AG04449 (cell line): ENCODE results near the gene NFRKB.
"Not testable (repeated sequence)": the region's sequence is repeated elsewhere in the genome, so short reads cannot be mapped to it uniquely, and the experiment has no call there.

Source experiments
- CTCF ChIA-PET: fragments of 350-600 bp; formaldehyde crosslinking; extraction: SDS; loops from one replicate; lab custom pipeline; 2021; ENCODE audit warnings: antibody characterized with exemption; lab: Yijun Ruan, JAX
- POLR2A ChIA-PET: fragments of 400-600, 350-600 bp; formaldehyde crosslinking; extraction: SDS; loops from one replicate; lab custom pipeline; 2020; ENCODE audit warnings: antibody characterized with exemption, inconsistent platforms; lab: Yijun Ruan, JAX
- DNase-seq: peaks from one replicate; pipeline ENCODE4 v3.0.0-alpha.2; 2010; ENCODE audit warnings: low read depth, low spot score
- H3K4me3 ChIP-seq: 2 replicates; pipeline ENCODE4 v1.5.1; 2011; ENCODE audit warnings: low read depth, mild to moderate bottlenecking, control low read depth, low read length
- TF ChIP-seq, protein P1 (sequence below): IDR thresholded peaks from one replicate; pipeline ENCODE4 v1.5.1; 2011; ENCODE audit warnings: mild to moderate bottlenecking, moderate library complexity, low read length, control low read depth, inconsistent platforms; ENCODE audit not compliant: insufficient read depth; ENCODE audit errors: missing control alignments

The NFRKB gene

DNA sequence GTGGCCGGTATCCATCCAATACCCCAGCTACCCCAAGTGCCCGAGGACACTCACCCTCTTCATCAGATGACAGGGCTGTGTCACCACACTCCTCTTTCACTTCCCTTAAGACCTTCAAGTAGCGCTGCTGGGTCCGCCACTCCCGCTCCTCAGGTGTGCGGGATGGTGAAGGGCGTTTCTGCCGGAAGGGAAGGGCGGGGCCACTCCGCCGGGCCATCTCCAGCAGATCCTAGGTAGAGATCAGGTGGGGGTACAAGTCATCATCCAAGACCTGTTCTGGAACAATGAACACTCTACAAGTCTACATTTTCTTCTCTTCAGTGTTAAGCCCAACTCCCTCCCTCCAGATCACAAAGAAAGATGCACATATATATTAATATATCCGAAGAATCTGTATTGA lies 10.0 kb downstream of the NFRKB start:
- ChIA-PET POLR2A (no interaction called here), CTCF (interaction anchor here (1.0 to 1.4 kb wide), 3 partner anchors 13 to 247 kb away, joined by 3 to 4 read pairs (median 3); no protein-coding TSS in a partner anchor)
- TF ChIP-seq, protein P1, sequence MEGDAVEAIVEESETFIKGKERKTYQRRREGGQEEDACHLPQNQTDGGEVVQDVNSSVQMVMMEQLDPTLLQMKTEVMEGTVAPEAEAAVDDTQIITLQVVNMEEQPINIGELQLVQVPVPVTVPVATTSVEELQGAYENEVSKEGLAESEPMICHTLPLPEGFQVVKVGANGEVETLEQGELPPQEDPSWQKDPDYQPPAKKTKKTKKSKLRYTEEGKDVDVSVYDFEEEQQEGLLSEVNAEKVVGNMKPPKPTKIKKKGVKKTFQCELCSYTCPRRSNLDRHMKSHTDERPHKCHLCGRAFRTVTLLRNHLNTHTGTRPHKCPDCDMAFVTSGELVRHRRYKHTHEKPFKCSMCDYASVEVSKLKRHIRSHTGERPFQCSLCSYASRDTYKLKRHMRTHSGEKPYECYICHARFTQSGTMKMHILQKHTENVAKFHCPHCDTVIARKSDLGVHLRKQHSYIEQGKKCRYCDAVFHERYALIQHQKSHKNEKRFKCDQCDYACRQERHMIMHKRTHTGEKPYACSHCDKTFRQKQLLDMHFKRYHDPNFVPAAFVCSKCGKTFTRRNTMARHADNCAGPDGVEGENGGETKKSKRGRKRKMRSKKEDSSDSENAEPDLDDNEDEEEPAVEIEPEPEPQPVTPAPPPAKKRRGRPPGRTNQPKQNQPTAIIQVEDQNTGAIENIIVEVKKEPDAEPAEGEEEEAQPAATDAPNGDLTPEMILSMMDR: no peak
- DNase-seq: no peak
- H3K4me3 ChIP-seq: no peak overlapping the region

DNA sequence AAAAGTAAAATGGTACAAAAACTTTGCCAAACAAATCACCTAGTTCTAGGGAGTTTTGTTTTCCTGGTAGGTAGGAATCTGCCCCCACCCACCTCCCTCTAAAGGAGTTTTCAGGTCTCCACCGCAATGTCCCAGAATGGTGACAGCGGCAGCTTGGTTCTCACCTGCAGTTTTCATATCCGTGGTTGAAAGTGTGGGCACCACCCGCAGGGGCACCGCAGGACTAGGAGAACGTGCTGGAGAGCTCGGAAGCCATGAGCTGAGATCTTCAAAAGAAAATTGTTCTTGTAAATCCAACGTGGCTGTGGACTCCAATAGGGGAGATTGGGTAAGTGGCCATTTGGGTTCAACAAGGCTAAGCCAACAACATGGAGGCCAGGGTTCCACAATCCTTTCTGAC lies 10.8 kb downstream of the NFRKB start:
- TF ChIP-seq, protein P1: no peak
- POLR2A ChIA-PET: no interaction called here
- no peak overlapping the region for H3K4me3 ChIP-seq
- DNase-seq: no peak
- CTCF ChIA-PET: interaction anchor here (0.6 to 1.4 kb wide), 5 partner anchors 8 to 804 kb away, joined by 3 to 4 read pairs (median 3); no protein-coding TSS in a partner anchor

DNA sequence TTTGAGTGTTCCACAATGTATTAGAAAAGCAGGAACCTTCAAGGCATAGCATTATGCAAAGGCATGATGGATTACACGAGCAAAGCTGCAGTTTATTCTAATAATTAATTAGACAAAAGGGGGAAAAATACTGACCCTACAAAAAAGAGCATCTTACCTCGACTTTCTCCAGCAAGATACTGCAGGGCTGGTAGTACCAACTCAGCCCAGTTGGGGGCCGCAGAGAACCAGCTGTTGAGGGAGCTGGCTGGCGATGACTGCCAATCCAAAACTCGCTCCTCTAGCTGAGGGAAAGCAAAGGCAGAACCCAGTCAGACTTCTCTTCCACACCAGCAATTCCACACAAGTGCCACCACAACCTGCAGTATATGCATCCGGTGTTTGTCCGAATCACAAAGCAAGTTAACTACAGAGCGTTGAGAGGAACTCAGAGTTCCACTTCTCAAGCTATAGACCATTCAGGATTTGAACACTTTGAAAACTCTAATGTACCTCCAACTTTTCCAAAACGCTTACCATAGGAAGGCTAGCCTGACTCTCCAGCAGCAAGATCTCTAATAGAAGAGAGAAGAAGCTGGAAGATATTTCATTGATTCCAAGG lies 13.7 kb downstream of the NFRKB start:
- no peak for DNase-seq
- POLR2A ChIA-PET: no interaction called here

DNA sequence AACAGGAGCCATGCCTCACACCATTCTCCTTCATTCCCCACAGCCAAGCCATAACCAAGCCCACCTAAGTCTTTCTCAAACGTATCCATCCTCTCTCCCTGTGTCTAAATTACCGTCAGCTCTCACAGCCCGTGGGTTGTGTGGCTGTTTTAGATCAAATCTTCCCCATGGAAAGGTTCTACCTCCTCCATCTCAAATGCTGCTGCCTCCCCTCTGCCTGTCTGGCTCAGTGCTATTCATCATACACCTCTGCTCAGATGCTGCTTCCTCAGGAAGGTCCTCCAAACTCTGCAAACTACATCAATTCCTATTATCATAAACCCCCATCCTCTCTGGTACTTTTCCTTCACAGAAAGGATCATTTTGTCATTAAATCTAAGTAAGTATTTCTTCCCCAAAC lies 15.1 kb downstream of the NFRKB start:
- no peak overlapping the region for H3K4me3 ChIP-seq
- CTCF ChIA-PET: interaction anchor here (2.2 to 6.4 kb wide), 2 partner anchors 11 to 251 kb away, joined by 8 to 47 read pairs; no protein-coding TSS in a partner anchor
- TF ChIP-seq, protein P1: no peak

More for the DNA sequence above, 13.7 kb downstream of the NFRKB start:
- H3K4me3 ChIP-seq: no peak overlapping the region
- TF ChIP-seq, protein P1: peak; percentile 68
- CTCF ChIA-PET: interaction anchor here (0.5 to 6.4 kb wide), 12 partner anchors 9 to 399 kb away, joined by 3 to 47 read pairs (median 4); no protein-coding TSS in a partner anchor

DNA sequence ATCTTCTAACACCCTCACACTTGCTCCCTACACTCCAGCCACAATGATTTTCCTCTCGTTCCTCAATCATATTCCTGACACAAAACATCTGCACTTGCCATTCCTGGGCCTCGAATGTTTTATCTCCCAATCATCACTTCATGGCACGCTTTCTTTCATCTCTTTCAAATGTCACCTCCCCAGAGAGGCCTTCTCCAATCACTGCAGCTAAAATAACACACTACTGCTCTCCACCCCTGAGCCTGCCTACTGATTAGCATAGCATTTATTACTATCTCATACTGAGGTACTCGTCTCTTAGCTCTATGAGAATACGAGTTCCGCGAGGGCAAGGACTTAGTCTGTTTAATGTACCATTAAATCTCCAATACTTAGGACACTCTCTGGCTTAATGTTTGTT lies 23.5 kb downstream of the NFRKB start:
- ChIA-PET CTCF (interaction anchor here (1.1 to 1.5 kb wide), 2 partner anchors 11 to 13 kb away, joined by 3 read pairs; no protein-coding TSS in a partner anchor), POLR2A (no interaction called here)
- H3K4me3 ChIP-seq: no peak overlapping the region
- no peak for DNase-seq
- TF ChIP-seq, protein P1: no peak

More for the DNA sequence above, 15.1 kb downstream of the NFRKB start:
- DNase-seq: no peak
- POLR2A ChIA-PET: no interaction called here

DNA sequence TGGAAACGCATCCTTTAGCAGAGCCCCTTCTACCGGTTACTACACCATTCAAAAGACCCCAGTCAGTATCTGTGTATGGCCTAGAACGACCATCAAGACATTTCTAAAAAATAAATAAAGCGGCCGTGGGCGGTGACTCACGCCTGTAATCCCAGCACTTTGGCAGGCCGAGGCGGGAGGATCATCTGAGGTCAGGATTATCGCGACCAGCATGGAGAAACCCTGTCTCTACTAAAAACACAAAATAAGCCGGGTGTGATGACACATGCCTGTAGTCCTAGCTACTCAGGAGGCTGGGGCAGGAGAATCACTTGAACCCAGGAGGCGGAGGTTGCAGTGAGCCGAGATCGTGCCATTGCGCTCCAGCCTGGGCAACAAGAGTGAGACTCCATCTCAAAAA lies 26.8 kb downstream of the NFRKB start:
- DNase-seq, H3K4me3 ChIP-seq, POLR2A ChIA-PET: not testable (repeated sequence)
- CTCF ChIA-PET: interaction anchor here (1.1 to 2.0 kb wide), 3 partner anchors 10 to 264 kb away, joined by 3 to 6 read pairs (median 5); no protein-coding TSS in a partner anchor
